Psoas muscle (tissue), 8 donors: Measurements from ENCODE around the gene SDR42E1. TPM values are rescaled to one million over a fixed set of nuclear protein-coding genes. Genes with fewer than 3 reads are reported as not detected.
"Not testable (repeated sequence)": the region's sequence is repeated elsewhere in the genome, so short reads cannot be mapped to it uniquely, and the experiment has no call there.

Source experiments
- ATAC-seq, 4 donors: fragments of 200-7000 bp; cut with Tn5 transposase; one replicate each; pipeline ENCODE4 v1.9.1; 2020; ENCODE audit warnings: moderate library complexity in 3 of 4, mild to moderate bottlenecking in 2 of 4
- DNase-seq, 2 donors: peaks; one replicate each; pipeline ENCODE4 v3.0.0-alpha.2; 2020
- H3K27ac ChIP-seq: fragments of 200-600 bp; one replicate; pipeline ENCODE4 v1.8.0; 2022
- H3K27me3 ChIP-seq, 3 donors: fragments of 200-600 bp in 1 of 3; one replicate each; pipeline versions ENCODE4 v1.6.1 to v1.8.0; 2013 to 2022; ENCODE audit warnings: low read length in 2 of 3, mild to moderate bottlenecking in 2 of 3, moderate library complexity in 1 of 3; ENCODE audit not compliant: insufficient read depth in 3 of 3
- H3K36me3 ChIP-seq, 2 donors: fragments of 200-600 bp in 1 of 2; one replicate each; pipeline versions ENCODE4 v1.6.1 to v1.8.0; 2013 to 2022; ENCODE audit warnings: low read depth in 1 of 2, mild to moderate bottlenecking in 1 of 2, moderate library complexity in 1 of 2; ENCODE audit not compliant: insufficient read depth in 1 of 2
- H3K4me1 ChIP-seq: fragments of 200-600 bp; one replicate; pipeline ENCODE4 v1.8.0; 2022
- H3K4me3 ChIP-seq: fragments of 200-600 bp; one replicate; pipeline ENCODE4 v1.8.0; 2022; ENCODE audit warnings: mild to moderate bottlenecking
- H3K9me3 ChIP-seq: fragments of 200-600 bp; one replicate; pipeline ENCODE4 v1.8.0; 2022
- CTCF ChIP-seq: fragments of 200-600 bp; IDR thresholded peaks from one replicate; pipeline ENCODE4 v1.8.0; 2022; ENCODE audit warnings: antibody characterized with exemption
- WGBS, 3 donors: extraction: QIAGEN DNeasy Blood & Tissue Kit; methylation state at CpG; one replicate each; pipeline versions ENCODE4 v1.1.6 to v1.1.7; 2013; 5-methylcytosine and 5-hydroxymethylcytosine counted together
- intact Hi-C, 2 donors: fragments of 100-400 bp; cut with DNase I; formaldehyde crosslinking; loops; one replicate each; pipeline versions ENCODE4 v1.11.0 to v1.14.2; 2022
- polyA plus RNA-seq, 3 donors: library from polyadenylated mRNA; stranded (reverse); fragments of 200-250 nt; gene quantifications; one replicate each; pipeline ENCODE4 v1.2.3, GENCODE V29; 2013
- total RNA-seq, 4 donors: library from RNA; stranded (reverse); fragmentation: NEBNext Ultra II Directional in 2 of 4; extraction: Animal tissue kit (Norgen Biotek cat#: 25700) in 2 of 4; gene quantifications; one replicate each; pipeline versions ENCODE4 v1.2.1 to v1.2.4, GENCODE V29; 2021 to 2023
- donor health status: healthy with polysubstance abuse.
- donor health status: DM: no; HTN: no; CAD: no; lungs with moderate emphysema.
- donor health status: Bipolar disorder and iron deficiency.
- donor health status: healthy.
- donor health status: DM: yes; HTN: yes; CAD: no.
- donor health status: DM: no; HTN: no; CAD: no.
- donor health status: DM: no; HTN: no; CAD: no.
- donor health status: DM: yes; HTN: yes; CAD: no.

Gene SDR42E1
- total and polyA plus RNA-seq, 7 donors, result 0.01 to 0.04 (median 0.03) TPM; not detected in 3

GRCh38 chr16:81987121-81987520 is 24.1 kb downstream of the SDR42E1 start:
- intact Hi-C loops, result no loop called here
- DNase-seq, result no peak
- Histone ChIP-seq H3K36me3 (no peaks in the 10 kb centered on the region), H3K9me3 (no peaks in the 10 kb centered on the region), H3K4me1 (no peaks in the 10 kb centered on the region), H3K4me3 (no peak overlapping the region), H3K27ac (no peak overlapping the region), H3K27me3 (no peaks in the 10 kb centered on the region)
- no peak for TF ChIP-seq CTCF
- WGBS, 3 donors, result 82 to 90% (median 83%) methylated on average over 8 of the region's 8 CpGs
- ATAC-seq, result no peak

GRCh38 chr16:81977335-81977942 is 33.8 kb downstream of the SDR42E1 start:
- H3K36me3 ChIP-seq, ATAC-seq, intact Hi-C loops, DNase-seq, H3K9me3 ChIP-seq, H3K27ac ChIP-seq, H3K27me3 ChIP-seq, H3K4me1 ChIP-seq, H3K4me3 ChIP-seq: not testable (repeated sequence)
- WGBS, 3 donors, result 88 to 91% (median 89%) methylated on average over 22 to 26 of the region's 26 CpGs

- TF ChIP-seq CTCF, result no peak
- peaks cover 13% of the 10 kb centered on the region for H3K9me3 ChIP-seq
- no peaks in the 10 kb centered on the region for H3K36me3 ChIP-seq
- H3K27ac ChIP-seq, result no peak overlapping the region
- no peak overlapping the region for H3K4me3 ChIP-seq
- peaks cover 0 to 2% (median 0%) of the 10 kb centered on the region in 3 donors for H3K27me3 ChIP-seq
- ATAC-seq (no peak), DNase-seq (no peak)
- no peaks in the 10 kb centered on the region for H3K4me1 ChIP-seq
- intact Hi-C loops, result no loop called here
- WGBS, 3 donors, result 32 to 71% (median 63%) methylated on average over 1 of the region's 1 CpG
Measured at GRCh38 chr16:81975637-81976036, 35.6 kb downstream of the SDR42E1 start.

- Histone ChIP-seq H3K4me1 (no peaks in the 10 kb centered on the region), H3K36me3 (no peaks in the 10 kb centered on the region), H3K4me3 (no peak overlapping the region), H3K27ac (no peak overlapping the region), H3K9me3 (peaks cover 17% of the 10 kb centered on the region), H3K27me3 (peaks cover 0 to 2% (median 0%) of the 10 kb centered on the region in 3 donors)
- TF ChIP-seq CTCF, result no peak
- no peak for ATAC-seq
- 74 to 93% (median 78%) methylated on average over 2 of the region's 2 CpGs for WGBS, 3 donors
- DNase-seq, result no peak
- intact Hi-C loops, result no loop called here
Measured at GRCh38 chr16:81973737-81974136, 37.5 kb downstream of the SDR42E1 start.

GRCh38 chr16:81971853-81972252 is 39.4 kb downstream of the SDR42E1 start:
- intact Hi-C loops, result no loop called here
- ATAC-seq, result no peak
- Histone ChIP-seq H3K4me3 (no peak overlapping the region), H3K27me3 (peaks cover 0 to 2% (median 0%) of the 10 kb centered on the region in 3 donors), H3K9me3 (peaks cover 16% of the 10 kb centered on the region), H3K36me3 (no peaks in the 10 kb centered on the region), H3K4me1 (no peaks in the 10 kb centered on the region), H3K27ac (no peak overlapping the region)
- DNase-seq, result no peak
- no peak for TF ChIP-seq CTCF
- 95 to 99% (median 95%) methylated on average over 1 of the region's 1 CpG for WGBS, 3 donors
